ENCODE data around the gene SDK1.

Gene SDK1

GRCh38 chr7:3836855-3837254 is 535.8 kb downstream of the SDK1 start:
- no peak for DNase-seq

- DNase-seq: no peak
These were observed 543.6 kb downstream of the SDK1 start for GRCh38 chr7:3844540-3845151.

GRCh38 chr7:3846738-3847137 is 545.7 kb downstream of the SDK1 start:
- no peak for DNase-seq

DNA sequence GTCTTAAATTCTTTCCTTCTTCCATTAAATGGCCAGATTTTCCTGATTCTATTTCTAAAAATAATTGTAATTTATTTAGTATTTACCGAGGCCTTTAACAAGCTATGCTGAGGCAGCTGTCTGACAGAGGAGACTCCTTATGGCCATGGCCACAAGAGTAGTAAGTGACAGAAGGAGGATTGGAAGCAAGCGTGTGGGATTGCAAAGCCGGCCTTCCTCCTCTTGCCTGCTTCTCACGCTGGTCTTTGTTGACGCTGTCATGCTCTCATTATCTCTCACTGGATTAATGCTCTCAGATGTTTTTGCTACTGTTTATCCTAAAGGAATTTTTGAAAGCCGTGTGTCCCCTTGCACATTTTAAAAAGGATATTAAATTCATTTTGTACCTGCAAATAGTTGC is 546.3 kb downstream of the SDK1 start:
- DNase-seq: no peak

DNA sequence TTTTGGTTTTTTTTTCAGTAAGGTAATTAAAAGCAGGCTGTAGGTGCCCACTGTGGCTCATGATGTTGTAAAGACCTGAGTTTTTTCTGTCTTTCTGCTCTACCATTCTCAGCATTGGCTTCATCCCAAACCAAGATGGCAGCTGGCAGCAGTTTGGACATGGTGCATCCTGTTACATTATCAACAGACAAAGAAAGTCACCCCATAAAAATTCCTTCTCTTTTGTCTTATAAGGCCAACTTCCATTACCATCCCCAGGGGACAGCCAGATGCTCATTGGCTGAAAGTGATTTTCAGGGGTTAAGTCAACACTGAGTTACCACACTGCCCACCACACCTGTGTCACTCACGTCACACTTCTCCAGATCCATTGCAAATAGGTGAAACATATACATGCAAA is 558.4 kb downstream of the SDK1 start:
- no peak for DNase-seq

GRCh38 chr7:3860932-3861331 is 559.9 kb downstream of the SDK1 start:
- DNase-seq: no peak

DNA sequence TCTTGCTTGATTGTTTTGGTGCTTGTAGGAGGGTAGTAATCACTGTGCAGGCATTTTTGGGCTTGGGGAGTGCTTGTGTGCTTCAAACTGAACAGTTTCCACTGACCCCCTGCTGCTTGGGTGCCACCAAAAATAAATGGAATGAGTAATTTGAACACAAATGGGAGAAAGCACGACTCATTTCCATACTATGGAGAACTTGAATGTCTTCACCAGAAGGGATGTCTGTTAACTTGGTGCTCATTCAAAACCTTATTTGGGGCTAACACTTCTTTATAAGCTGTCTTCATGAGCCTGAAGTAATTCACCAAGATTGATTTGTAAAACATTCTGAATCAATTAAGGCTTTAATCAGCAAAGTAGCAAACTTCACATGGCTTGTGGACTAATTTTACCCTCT is 560.3 kb downstream of the SDK1 start:
- DNase-seq: no peak

DNA sequence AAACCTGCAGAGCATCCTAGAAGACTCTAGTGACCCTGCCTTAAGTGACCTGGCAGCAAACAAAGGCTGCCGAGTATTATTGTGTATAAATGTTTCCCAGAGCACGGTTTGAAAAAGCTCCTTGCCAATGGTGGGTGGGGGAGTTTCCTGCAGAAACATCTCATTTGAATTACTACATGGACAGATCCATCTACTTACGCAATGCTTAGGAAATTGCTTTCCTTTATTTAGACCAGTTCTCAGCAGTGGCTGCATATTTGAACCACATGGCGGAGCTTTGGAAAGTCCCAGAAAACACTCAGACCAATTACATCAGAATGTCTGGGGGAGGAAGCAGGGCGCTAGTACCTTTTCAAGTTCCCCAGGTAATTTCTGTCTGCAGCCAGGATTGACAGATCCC is 560.9 kb downstream of the SDK1 start:
- peak; percentile 7 for DNase-seq

- no peak for DNase-seq
These were observed 561.7 kb downstream of the SDK1 start for GRCh38 chr7:3862774-3863173.

DNA sequence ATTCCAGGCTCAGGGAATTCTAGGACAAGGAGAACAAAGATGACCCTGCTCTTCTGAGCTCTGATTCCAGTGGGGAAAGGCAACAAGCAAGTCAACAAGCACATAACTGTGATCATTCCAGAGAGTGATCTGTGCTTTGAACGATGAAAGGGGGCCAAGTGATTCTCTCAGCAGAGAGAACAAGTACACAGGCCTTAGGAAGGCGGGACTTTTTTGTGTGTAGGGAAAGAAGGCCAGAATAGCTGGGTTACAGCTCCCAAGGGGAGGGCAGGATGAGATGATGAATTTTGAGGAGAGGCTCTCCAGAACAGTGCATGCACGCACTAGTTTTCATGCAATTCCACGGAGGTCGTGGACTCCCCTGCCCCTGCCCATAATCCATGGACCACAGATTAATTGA is 565.2 kb downstream of the SDK1 start:
- no peak for DNase-seq

DNA sequence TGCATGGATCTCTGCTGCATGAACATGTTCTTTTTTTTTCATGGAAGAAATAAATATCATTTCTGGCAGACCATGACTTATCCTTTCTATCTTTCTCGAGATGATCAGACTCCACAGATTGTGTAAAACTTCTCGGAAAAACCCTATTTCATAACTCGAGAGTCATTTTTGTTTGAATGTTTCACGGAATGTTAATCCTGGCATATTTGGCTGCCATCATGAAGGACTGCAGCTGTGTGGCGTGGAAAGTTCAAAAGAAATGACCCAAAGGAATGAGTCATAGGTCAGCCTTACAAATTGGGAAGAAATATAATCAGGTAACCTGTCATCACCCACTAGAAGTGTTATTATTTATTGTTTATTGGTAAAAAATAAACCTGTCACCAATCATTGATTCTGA is 566.8 kb downstream of the SDK1 start:
- DNase-seq: no peak

GRCh38 chr7:3879355-3880075 is 578.5 kb downstream of the SDK1 start:
- DNase-seq: no peak

- peak; percentile 6 for DNase-seq
These were observed 579.4 kb downstream of the SDK1 start for GRCh38 chr7:3880228-3880987.

DNA sequence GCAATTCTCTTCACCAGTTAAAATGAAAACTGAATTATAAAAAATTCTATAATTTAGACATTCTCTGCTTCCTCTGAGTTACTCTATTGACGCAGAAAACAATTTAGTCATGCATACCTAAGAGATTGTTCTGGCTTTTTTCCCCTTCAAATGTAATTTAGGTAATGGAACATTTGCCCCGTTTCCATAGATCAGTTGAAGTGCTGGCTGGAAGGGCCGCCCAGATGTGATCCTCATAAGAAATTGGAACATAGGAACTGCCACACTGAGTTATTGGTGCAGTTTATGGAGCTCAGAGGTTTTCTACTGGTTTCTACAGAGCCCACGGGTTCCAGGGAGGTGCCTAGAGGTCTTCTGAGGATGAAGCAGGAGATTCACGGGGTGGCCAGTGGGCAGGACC is 581.7 kb downstream of the SDK1 start:
- DNase-seq: no peak

DNA sequence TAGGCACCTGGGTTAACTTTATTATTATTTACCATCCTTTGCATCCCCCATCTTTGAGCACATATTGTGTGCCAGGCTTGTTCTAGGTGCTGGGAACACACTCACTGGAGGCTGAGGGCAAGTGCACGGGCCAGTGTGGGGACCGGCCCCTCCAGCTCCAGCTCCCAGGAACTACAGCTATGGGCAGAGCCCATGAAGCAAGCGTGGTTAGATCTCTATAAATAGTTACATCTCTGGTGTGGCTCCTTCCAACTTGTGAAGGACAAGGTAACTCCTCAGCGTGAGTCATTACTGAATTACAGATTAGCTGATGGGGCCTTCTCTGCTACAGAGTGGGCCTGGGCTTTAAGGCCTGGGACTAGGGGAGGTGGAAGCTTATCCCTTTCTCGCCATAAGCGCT is 583.5 kb downstream of the SDK1 start:
- DNase-seq: no peak

DNA sequence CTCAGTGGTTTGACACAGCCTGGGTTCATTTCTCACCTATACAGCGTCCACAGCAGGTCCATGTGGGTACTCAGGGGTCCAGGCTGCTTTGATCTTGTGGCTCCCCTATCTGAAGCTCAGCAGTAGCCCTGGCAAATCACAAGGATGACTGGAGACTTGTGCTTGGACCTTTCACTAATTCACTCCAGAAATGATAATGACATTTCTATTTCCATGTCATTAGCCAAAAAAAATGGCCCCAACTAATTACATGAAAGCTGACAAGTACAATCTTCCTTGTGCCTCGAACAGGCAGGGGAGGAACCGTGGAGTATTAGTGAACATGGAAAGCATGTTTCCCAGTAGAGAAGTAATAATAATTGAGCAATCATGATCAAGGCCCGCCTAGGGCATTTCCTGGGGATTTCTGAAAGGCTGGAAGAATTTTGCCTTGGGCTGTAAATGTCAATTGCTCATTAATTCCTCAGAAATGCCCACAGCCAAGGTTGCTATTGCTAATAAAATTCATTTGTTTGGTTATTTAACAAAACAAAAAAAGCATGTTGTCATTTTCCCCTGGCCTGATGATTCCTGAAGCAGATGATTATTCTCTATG is 586.1 kb downstream of the SDK1 start:
- DNase-seq: no peak

DNA sequence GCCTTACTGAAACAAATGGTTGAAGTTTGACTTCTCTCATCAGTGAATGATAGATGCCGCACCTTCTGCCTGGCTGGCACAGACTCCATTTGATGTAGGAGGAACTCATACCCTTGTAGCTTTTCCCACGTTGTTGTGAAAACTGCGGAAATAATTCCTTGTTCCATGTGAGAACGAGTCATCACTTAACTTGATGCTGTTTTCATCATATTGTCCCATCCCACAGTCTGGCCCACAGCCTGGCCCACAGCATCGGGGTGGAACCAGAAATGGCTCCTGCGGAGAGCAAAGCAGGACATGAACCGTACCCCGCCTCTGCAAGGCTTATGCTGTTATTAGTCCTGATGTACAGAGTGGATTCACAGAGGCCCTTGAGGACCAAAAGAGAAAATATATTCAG is 587.0 kb downstream of the SDK1 start:
- DNase-seq: no peak

DNA sequence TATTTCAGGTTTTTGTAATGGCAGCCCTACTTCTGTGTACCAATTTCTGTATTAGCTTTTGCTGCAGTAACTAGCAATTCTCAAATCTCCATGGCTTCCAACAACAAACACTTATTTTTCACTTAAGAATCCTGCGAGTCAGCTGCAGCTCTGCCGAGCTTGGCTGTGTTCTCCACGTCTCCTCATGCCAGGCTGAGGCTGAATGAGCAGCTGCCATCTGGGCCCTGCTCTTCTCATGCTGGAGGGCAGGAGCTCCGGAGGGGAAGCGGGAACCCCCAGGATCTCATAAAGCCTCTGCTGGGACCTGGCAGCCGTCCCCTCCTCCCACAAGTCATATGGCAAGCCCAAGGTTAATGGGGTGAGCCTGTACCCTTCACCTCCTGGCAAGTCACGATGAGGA is 591.1 kb downstream of the SDK1 start:
- no peak for DNase-seq

- no peak for DNase-seq
These were observed 591.6 kb downstream of the SDK1 start for GRCh38 chr7:3892686-3893085.

DNA sequence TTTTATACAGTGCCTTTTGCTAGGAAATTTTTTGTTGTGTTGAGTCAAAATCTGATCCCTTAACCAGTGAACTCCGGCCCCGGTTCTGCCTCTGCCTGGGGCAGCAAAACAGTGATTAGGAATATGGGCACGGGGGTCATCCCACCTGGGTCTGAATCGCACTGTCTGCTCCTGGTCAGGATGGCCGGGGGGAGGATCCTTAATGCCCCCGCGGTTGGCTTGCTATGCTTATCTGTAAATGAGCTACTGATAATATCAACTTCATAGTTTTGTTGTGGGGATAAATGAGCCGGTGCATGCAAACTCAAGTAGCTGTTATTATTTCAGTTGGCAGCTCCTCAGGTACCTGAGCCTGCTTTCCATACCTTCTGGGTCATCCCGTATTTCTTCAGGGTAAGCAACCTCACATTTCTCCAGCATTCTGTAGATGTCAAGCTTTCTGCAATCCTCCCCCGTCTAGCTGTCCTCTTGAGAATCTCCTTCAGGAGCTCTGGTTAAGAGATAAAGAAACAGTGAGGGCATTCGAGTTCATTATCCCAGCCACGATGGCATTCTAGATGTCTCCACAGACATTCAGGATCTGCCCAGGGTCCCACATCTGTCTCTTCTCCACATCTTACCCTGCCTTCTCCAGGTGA is 592.2 kb downstream of the SDK1 start:
- no peak for DNase-seq

DNA sequence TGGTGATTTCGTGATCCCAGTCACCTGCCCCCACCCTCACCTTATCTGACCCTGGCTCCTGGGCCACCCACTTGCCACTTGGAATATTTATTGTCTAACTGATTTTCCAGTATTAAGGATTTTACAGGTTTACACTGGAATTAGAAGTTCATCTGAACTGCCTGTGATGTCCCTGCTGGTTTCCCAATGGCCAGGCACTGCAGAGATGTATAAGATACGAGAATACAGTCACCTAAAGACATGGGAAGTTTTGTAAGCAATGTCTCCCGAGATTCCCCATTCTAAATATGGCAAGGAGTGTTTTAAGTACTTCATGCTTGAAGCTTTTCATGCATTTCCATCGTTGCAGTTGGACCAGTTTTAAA is 592.7 kb downstream of the SDK1 start:
- no peak for DNase-seq

DNA sequence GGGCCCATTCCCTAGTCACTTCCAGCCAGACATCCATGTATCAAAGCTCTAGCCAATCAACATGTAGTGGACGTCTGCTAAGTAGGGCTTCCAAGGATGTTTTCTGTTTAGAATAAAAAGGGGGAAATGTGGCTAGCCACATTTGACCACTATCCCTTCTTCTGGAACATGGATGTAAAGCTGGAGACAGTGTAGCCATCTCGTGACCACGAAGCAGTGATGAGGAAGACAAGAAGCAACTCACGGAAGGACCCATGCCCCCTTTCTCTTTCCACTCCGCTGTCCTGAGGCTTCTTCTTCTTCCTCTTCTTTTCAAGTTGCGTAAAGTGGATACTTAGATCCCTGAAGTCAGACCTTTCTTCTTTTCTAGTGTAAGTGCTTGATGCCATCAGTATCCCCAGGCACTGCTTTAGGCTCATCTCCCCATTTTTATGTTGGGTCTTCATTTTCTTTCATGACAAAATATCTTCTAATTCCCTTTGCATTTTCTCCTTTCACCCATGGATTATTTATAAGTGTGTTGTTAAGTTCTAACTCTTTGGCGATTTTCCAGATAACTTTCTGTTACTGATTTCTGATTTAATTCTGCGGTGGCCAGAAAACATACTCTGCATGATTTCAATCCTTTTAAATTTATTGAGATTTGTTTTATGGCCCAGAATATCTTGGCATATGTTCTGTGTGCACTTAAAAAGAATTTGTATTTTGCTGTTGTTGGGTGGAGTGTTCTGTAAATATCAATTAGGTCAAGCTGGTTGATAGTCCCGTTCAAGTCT is 594.5 kb downstream of the SDK1 start:
- DNase-seq: no peak
